Stimulated activated CD4-positive, alpha-beta T cell treated with anti-CD3 and anti-CD28 coated beads, Interleukin-4, amount 100 ng/mL, for 4 hours (primary cell): ENCODE results near the gene SRBD1.

ENCODE experiments used
- DNase-seq, 2 experiments: peaks; one replicate each; pipeline ENCODE4 v3.0.0-alpha.2; 2020

Gene SRBD1

GRCh38 chr2:45353879-45354278 is 257.2 kb downstream of the SRBD1 start:
- no peak for DNase-seq

GRCh38 chr2:45352506-45352905 is 258.6 kb downstream of the SRBD1 start:
- no peak for DNase-seq

GRCh38 chr2:45345331-45346234 is 265.5 kb downstream of the SRBD1 start:
- no peak for DNase-seq

- no peak for DNase-seq
Measured at GRCh38 chr2:45344502-45344901, 266.6 kb downstream of the SRBD1 start.

- DNase-seq, result no peak
Measured at GRCh38 chr2:45344071-45344470, 267.0 kb downstream of the SRBD1 start.

GRCh38 chr2:45343251-45344017 is 267.6 kb downstream of the SRBD1 start:
- DNase-seq, result no peak

GRCh38 chr2:45340318-45340717 is 270.7 kb downstream of the SRBD1 start:
- DNase-seq, result no peak

- no peak for DNase-seq
Measured at GRCh38 chr2:45339253-45339652, 271.8 kb downstream of the SRBD1 start.
